Lung microvascular endothelial cell (primary cell): ENCODE data around the gene SPATA19. TPM values are rescaled to one million over a fixed set of nuclear protein-coding genes. Genes with fewer than 3 reads are reported as not detected.

Experiments used
- DNase-seq, 2 donors: peaks; one replicate each; pipeline versions ENCODE4 v3.0.0 to v3.0.0-alpha.2; 2010; ENCODE audit warnings: low read depth in 2 of 2
- total RNA-seq: library from RNA; depleted of rRNA; stranded (reverse); fragments of >200 nt; gene quantifications from 2 replicates; pipeline ENCODE4 v1.2.1, GENCODE V29; 2014

SPATA19 gene
- total RNA-seq, 1 donor from 2014 or later: not detected

- DNase-seq: no peak
Observed at GRCh38 chr11:133835593-133836548, 9.4 kb downstream of the SPATA19 start.

GRCh38 chr11:133834682-133835592, 10.4 kb downstream of the SPATA19 start:
- DNase-seq: peak; percentile 41 to 68

- DNase-seq: no peak
Observed at GRCh38 chr11:133833898-133834681, 11.2 kb downstream of the SPATA19 start.

GRCh38 chr11:133832991-133833897, 12.1 kb downstream of the SPATA19 start:
- DNase-seq: no peak

GRCh38 chr11:133832096-133832990, 13.0 kb downstream of the SPATA19 start:
- no peak for DNase-seq

DNA sequence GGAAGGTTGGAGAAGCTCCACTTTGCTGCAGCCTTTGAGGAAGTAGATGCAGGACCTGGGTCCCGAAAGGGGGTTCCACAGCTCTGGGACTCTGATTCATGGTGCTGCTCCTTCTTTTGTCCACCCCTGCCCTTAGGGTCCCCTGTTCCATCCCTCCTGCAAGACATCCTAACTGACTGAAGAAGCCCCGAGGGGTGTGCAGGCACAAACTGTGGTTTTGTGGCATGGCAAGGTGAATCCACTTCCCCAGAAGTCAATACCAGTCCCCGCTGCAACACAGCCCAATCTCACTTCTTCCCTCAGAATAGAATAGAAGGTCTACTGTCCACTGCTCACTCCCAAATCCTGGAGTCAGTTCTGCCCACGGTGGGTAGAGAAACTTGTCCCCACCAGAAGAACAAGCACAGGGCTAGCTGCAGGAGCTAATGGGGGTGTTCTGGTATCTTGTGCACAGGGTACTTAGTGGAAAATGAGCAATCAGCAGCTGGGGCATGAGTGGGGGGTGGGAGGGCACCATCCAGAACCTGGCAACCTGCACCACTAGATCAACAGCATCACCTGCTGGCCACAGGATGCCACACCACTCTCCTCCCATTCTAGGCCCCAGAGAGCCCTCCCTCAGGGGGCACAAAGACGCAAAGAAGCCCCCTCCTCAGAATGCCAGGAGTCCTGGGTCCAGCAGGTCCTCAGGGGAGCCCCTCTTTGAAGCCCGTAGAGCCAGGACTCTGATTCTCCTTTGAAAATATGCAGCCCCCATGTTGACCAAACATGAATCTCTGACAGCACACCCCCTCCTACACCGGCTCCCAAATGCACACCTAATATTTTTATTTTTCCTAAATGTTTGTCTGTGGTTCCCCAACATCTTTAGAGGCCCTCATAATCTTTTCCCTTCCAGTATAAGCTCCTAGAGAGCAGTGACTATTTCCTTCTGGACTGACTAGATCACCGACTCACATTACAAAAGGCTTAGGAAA, 14.1 kb downstream of the SPATA19 start:
- no peak for DNase-seq

DNA sequence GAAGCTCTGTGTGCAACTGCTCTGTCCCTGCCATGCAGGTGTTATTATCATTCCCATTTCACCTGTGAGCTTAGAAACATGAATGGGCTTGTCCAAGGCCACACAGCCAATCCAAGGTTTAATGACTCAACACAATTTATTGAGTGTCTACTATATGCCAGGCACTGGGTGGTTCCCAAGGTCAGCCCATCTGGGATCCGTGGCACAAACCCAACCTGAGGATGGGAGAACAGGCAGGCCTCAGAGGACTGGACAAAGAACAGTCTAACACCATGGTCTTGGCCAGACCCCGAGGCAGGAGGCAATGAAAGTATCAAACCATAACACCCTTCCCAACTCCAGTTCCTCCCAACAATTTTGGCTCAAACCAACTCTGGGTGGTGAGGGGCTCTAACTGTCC, 15.7 kb downstream of the SPATA19 start:
- DNase-seq: no peak

- DNase-seq: no peak
Observed at GRCh38 chr11:133828871-133829270, 16.4 kb downstream of the SPATA19 start.

DNA sequence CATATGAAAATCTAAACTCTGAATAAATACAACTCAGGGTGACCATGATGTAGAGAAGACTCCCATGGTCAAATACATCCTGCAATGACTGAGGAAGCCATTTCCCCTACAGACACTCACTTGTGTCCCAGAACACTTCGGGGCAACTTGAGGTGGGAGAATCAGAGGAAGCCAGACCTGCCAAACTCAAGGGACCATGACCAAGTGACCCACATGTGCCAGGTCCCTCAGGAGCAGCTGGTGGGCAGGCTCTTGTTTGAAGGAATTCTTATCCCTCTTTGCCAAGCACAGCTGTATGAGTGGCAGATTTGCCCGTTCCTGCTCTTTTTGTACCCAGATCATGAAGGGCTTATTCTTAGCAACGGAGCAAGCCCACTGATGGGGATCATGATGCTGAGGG, 17.8 kb downstream of the SPATA19 start:
- DNase-seq: no peak

DNA sequence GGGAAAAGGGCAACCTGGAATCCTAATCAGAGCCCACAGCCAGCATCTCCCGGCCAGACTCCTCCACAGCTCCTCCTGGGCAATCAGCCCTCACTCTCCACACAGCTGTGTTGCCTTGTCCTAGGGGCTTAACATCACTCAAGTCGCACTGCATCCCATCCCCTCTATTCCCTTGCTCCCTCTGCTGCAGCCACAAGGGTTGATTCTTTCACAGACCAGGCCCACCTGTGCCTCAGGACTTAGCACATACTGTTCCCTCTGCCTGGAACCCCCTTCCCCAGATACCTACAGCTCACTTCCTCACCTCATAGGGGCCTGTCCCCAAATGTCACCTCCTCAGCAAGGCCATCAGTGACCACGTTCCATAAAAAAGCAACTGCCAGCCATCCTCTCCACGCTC, 18.4 kb downstream of the SPATA19 start:
- no peak for DNase-seq

- DNase-seq: no peak
Observed at GRCh38 chr11:133825666-133826065, 19.6 kb downstream of the SPATA19 start.

- no peak for DNase-seq
Observed at GRCh38 chr11:133825156-133825555, 20.2 kb downstream of the SPATA19 start.

- DNase-seq: no peak
Observed at GRCh38 chr11:133824593-133824992, 20.7 kb downstream of the SPATA19 start.

GRCh38 chr11:133823614-133824013, 21.7 kb downstream of the SPATA19 start:
- no peak for DNase-seq

DNA sequence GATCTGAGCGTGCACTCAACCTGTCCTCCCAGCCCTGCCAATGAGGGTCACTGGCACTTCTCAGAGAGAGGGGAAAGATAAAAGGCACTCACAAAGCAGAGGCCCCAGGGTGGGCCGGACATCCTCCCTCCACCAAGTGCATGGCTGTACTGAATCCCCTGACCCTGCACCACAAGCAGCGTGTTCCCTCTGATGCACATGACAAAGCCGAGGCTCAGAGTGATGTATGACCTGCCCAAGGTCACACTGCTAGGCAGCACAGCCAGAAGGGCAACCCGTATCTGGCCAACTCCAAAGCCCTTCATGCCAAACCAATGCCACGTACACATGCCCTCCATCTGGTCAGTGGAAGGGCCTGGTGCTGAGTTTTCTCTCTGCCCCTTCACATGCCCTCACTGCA, 22.1 kb downstream of the SPATA19 start:
- no peak for DNase-seq

- DNase-seq: peak in 1 of 2 donors; percentile 22
Observed at GRCh38 chr11:133821776-133822175, 23.5 kb downstream of the SPATA19 start.

GRCh38 chr11:133819746-133820315, 25.5 kb downstream of the SPATA19 start:
- no peak for DNase-seq

DNA sequence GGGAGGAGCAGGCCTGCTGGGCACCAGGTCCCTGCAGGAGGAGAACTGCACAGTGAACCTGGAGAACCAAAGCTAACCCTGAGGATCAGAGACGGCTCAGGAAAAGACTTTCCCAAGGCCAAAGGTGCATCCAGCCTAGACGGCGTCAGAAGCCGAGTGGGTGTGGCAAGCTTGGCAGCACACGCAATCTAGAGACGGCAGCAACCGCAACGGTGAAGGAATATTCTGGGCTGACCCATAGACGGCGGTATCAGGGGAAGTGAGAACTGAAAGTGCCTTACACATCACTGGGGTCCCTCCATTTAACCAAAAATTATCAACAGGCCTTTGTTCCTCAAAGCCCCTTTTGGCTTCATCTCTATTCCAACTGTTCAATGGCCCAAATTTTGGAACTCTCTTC, 26.2 kb downstream of the SPATA19 start:
- DNase-seq: no peak
